HEK293T (cell line): Measurements from ENCODE around the gene SEC23A.

Experiments
- CTCF ChIA-PET: fragments of 350-600 bp; formaldehyde crosslinking; extraction: SDS; loops from one replicate; lab custom pipeline; 2021; ENCODE audit warnings: antibody characterized with exemption, inconsistent platforms; lab: Yijun Ruan, JAX
- POLR2A ChIA-PET: fragments of 350-600 bp; formaldehyde crosslinking; extraction: SDS; loops from one replicate; lab custom pipeline; 2020; ENCODE audit warnings: antibody characterized with exemption, inconsistent platforms; lab: Yijun Ruan, JAX
- DNase-seq: peaks from one replicate; pipeline ENCODE4 v3.0.0; 2012; ENCODE audit warnings: mixed read lengths; ENCODE audit errors: extremely low spot score
- ARNT ChIP-seq: fragments of 450-650 bp; IDR thresholded peaks from 2 replicates; pipeline ENCODE4 v1.6.1; 2017; ENCODE audit warnings: mild to moderate bottlenecking
- BHLHE40 ChIP-seq: fragments of 450-650 bp; IDR thresholded peaks from 2 replicates; pipeline ENCODE4 v1.6.1; 2016; ENCODE audit warnings: mild to moderate bottlenecking, moderate library complexity, borderline replicate concordance
- CTBP1 ChIP-seq: fragments of 450-650 bp; IDR thresholded peaks from 2 replicates; pipeline ENCODE4 v1.6.1; 2016; ENCODE audit warnings: borderline replicate concordance
- ELF4 ChIP-seq: fragments of 450-650 bp; IDR thresholded peaks from 2 replicates; pipeline ENCODE4 v1.6.1; 2017; ENCODE audit warnings: antibody characterized with exemption
- FOXA1 ChIP-seq: fragments of 450-650 bp; IDR thresholded peaks from 2 replicates; pipeline ENCODE4 v1.6.1; 2016; ENCODE audit warnings: mild to moderate bottlenecking
- FOXK2 ChIP-seq: fragments of 450-650 bp; IDR thresholded peaks from 2 replicates; pipeline ENCODE4 v1.6.1; 2016; ENCODE audit warnings: mild to moderate bottlenecking
- FOXM1 ChIP-seq: fragments of 450-650 bp; IDR thresholded peaks from 2 replicates; pipeline ENCODE4 v1.6.1; 2017; ENCODE audit warnings: mild to moderate bottlenecking, borderline replicate concordance
- HDGF ChIP-seq: fragments of 450-650 bp; IDR thresholded peaks from 2 replicates; pipeline ENCODE4 v1.6.1; 2017; ENCODE audit warnings: antibody characterized with exemption, borderline replicate concordance
- L3MBTL2 ChIP-seq: fragments of 450-650 bp; conservative IDR thresholded peaks from 2 replicates; pipeline ENCODE4 v1.6.1; 2016; ENCODE audit warnings: mild to moderate bottlenecking
- LEF1 ChIP-seq: fragments of 450-650 bp; IDR thresholded peaks from 2 replicates; pipeline ENCODE4 v1.6.1; 2017; ENCODE audit warnings: mild to moderate bottlenecking, borderline replicate concordance
- NFRKB ChIP-seq: fragments of 450-650 bp; IDR thresholded peaks from 2 replicates; pipeline ENCODE4 v1.6.1; 2016; ENCODE audit warnings: mild to moderate bottlenecking, moderate library complexity
- SP1 ChIP-seq: fragments of 450-650 bp; IDR thresholded peaks from 2 replicates; pipeline ENCODE4 v1.6.1; 2017
- SUZ12 ChIP-seq: fragments of 450-650 bp; IDR thresholded peaks from 2 replicates; pipeline ENCODE4 v1.6.1; 2016; ENCODE audit warnings: mild to moderate bottlenecking
- TARDBP ChIP-seq: fragments of 450-650 bp; IDR thresholded peaks from 2 replicates; pipeline ENCODE4 v1.6.1; 2016
- ZNF384 ChIP-seq: fragments of 450-650 bp; IDR thresholded peaks from 2 replicates; pipeline ENCODE4 v1.6.1; 2016
- TF ChIP-seq, protein P1 (sequence below): fragments of 450-650 bp; IDR thresholded peaks from 2 replicates; pipeline ENCODE4 v1.6.1; 2016

Gene SEC23A

DNA sequence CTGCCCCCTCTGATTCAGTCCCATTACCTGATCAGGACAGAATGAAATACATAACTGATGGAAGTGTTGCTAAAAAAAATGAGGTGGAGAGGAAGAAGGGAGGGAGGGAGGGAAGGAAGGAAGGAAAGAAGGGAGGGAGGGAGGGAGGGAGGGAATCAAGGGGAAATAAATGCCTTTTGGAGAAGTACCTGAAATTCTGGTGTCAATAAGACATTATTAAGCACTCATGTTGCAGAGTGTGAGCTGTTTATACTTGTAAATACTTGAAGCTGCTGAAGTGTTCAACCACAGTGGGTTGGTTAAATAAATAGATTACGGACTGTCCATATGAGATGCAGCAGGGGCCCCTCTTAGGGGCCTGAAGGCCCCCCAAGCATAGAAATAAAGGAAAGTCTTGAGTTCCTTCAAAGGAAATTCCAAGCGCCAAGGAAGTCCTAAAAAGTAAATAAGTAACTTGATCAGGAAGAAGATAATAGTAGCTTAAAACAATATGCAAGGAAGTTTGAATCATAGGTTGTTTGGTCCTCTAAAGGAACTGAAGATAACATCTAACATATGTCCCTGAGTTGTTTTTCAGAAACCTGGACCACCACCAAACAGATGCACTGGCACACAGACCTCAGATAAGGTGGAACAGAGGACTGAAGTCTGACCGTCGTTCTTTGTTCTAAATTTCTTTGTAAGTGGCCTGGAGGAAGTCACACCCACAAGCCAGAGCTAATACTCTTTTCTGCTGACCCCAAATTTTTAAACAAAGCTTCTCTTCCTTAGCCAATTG lies 110.8 kb downstream of the SEC23A start:
- ChIA-PET POLR2A (no interaction called here), CTCF (no interaction called here)
- TF ChIP-seq ARNT (no peak), NFRKB (no peak), FOXK2 (no peak), LEF1 (no peak), ELF4 (no peak), HDGF (no peak), SUZ12 (no peak), CTBP1 (no peak), TARDBP (no peak), FOXM1 (no peak), ZNF384 (no peak), L3MBTL2 (no peak), BHLHE40 (no peak), FOXA1 (no peak), SP1 (no peak)
- TF ChIP-seq, protein P1, sequence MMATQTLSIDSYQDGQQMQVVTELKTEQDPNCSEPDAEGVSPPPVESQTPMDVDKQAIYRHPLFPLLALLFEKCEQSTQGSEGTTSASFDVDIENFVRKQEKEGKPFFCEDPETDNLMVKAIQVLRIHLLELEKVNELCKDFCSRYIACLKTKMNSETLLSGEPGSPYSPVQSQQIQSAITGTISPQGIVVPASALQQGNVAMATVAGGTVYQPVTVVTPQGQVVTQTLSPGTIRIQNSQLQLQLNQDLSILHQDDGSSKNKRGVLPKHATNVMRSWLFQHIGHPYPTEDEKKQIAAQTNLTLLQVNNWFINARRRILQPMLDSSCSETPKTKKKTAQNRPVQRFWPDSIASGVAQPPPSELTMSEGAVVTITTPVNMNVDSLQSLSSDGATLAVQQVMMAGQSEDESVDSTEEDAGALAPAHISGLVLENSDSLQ, result no peak
- no peak for DNase-seq

DNA sequence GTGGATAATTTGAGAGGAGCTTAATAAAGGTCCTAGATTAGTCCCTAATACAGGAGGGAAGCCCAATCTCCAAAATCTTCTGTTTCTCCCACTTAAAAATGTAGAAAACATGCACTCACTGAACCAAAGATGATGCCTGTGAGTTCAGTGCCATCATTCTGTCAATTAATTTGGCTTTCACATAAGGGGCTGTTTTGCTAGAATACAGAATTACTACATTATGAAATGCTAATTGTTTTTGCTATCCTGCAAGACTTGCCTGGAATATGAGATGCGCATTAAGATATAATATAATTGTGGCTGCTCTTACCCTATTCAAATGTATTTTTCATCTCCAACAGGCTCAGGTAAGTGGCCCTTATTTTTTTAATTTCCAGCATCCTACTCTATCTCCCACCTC lies 111.7 kb downstream of the SEC23A start:
- ChIA-PET CTCF (interaction anchor here (1.2 kb wide), 1 partner anchor 24 kb away, joined by 3 read pairs; no protein-coding TSS in a partner anchor), POLR2A (no interaction called here)
- no peak for DNase-seq
- no peak for TF ChIP-seq ELF4
- no peak for TF ChIP-seq FOXM1
- TF ChIP-seq ARNT, result no peak
- no peak for TF ChIP-seq BHLHE40
- no peak for TF ChIP-seq HDGF
- TF ChIP-seq SP1, result no peak
- TF ChIP-seq NFRKB, result no peak
- TF ChIP-seq, protein P1, result no peak
- TF ChIP-seq L3MBTL2, result no peak

- DNase-seq, result no peak
- ChIA-PET CTCF (no interaction called here), POLR2A (no interaction called here)
- TF ChIP-seq NFRKB (no peak), FOXM1 (no peak), ARNT (no peak)
Measured at GRCh38 chr14:38989922-38990546, 113.0 kb downstream of the SEC23A start.

DNA sequence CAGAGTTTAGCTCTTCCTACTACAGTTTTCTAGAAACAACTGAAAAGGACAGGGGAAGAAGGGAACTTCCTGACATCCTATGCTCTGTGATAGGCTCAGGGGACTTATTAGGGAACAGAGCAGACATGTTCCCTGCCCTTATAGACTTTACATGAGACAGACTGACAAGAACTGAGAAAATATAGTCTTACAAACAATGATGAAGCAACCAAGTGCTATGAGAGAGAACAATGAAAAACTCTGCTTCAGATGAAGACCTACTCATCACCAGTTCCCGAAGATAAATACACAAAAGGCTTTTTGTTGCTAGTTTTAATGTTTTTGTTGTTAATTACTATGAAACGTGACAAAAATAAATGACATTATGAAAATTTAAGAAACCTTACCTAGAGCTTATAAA lies 115.3 kb downstream of the SEC23A start:
- ChIA-PET POLR2A (no interaction called here), CTCF (interaction anchor here (0.7 kb wide), 1 partner anchor 47 kb away, joined by 3 read pairs; no protein-coding TSS in a partner anchor)
- DNase-seq, result no peak
- TF ChIP-seq SP1, result no peak
- no peak for TF ChIP-seq NFRKB
- TF ChIP-seq ARNT, result no peak
- no peak for TF ChIP-seq FOXA1
- TF ChIP-seq HDGF, result no peak
- no peak for TF ChIP-seq L3MBTL2
- TF ChIP-seq BHLHE40, result no peak
- no peak for TF ChIP-seq ELF4
- no peak for TF ChIP-seq CTBP1
- no peak for TF ChIP-seq FOXM1
- no peak for TF ChIP-seq SUZ12
- TF ChIP-seq TARDBP, result no peak
- TF ChIP-seq, protein P1, result no peak
- no peak for TF ChIP-seq LEF1
- TF ChIP-seq ZNF384, result no peak
- no peak for TF ChIP-seq FOXK2

DNA sequence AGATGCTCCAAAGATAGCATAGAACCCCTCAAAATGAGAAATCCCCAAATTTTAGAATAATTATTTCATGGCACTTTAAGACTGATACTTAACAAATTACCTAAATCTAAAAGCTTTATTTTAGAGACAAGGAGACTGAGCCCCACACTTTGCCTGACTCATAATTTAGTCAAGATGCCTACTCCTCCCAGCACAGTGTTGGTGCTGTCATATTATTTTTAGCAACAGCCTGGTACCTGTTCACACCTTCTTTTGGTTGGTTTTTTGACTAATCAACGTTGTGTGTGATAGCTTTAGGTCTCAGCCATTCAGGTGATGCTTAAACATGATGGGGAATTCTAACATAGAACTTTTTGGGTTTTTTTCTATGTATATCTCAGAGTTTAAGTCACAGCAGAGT lies 120.2 kb downstream of the SEC23A start:
- TF ChIP-seq SUZ12, result no peak
- TF ChIP-seq FOXA1, result no peak
- TF ChIP-seq, protein P1, result no peak
- TF ChIP-seq FOXM1, result no peak
- TF ChIP-seq ARNT, result no peak
- DNase-seq, result no peak
- POLR2A ChIA-PET, result no interaction called here
- CTCF ChIA-PET, result interaction anchor here (0.7 kb wide), 2 partner anchors 444 to 1281 kb away, joined by 3 read pairs; no protein-coding TSS in a partner anchor

GRCh38 chr14:38982278-38982677 lies 120.8 kb downstream of the SEC23A start:
- ChIA-PET CTCF (interaction anchor here (0.7 kb wide), 2 partner anchors 444 to 1280 kb away, joined by 3 read pairs; no protein-coding TSS in a partner anchor), POLR2A (no interaction called here)
- DNase-seq, result no peak
- TF ChIP-seq ZNF384 (no peak), TARDBP (no peak), HDGF (no peak), BHLHE40 (no peak), NFRKB (no peak), SUZ12 (no peak), LEF1 (no peak), SP1 (no peak), FOXK2 (no peak)
- TF ChIP-seq, protein P1, result no peak
